ENCODE measurements around the gene CPNE7. TPM values are rescaled to one million over a fixed set of nuclear protein-coding genes. Genes with fewer than 3 reads are reported as not detected.

CPNE7 gene
- total RNA-seq, 1 experiment from 2014 or later, result 108 TPM

DNA sequence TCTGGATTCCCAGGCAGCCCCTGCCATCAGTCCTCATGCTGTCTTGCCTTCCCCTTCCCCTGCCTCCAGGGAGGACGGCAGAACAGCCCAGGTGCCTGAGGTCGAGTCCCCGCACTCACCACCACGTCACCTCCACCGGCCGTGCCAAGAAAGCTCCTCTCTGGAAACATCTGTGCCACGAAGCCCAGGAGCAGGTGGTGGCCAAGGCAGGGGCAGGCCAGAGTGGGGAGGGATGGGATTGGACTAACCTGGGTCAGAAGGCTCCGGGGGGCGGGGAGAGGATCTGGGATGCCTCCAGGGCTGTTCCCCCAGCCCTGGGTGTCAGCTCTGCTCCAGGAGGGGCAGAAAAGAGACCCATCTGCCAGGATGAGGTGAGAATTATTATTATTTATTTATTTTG is 30.4 kb downstream of the CPNE7 start:
- Histone ChIP-seq H3K4me3 (ENCODE audit: low read depth, low read length, poor library complexity, severe bottlenecking) (no peak overlapping the region), H3K27me3 (replicated peaks; ENCODE audit: insufficient read depth, low read depth, low read length, poor library complexity) (no peaks in the 10 kb centered on the region), H3K36me3 (ENCODE audit: insufficient read depth, low read length, poor library complexity, severe bottlenecking) (no peaks in the 10 kb centered on the region), H3K9me3 (ENCODE audit: low read depth, low read length, poor library complexity, severe bottlenecking) (no peaks in the 10 kb centered on the region), H3K4me1 (ENCODE audit: insufficient read depth, low read length, poor library complexity, severe bottlenecking) (peaks cover 14% of the 10 kb centered on the region), H3K27ac (ENCODE audit: low read depth, low read length, poor library complexity, severe bottlenecking) (no peak overlapping the region)
- ChIA-PET POLR2A (ENCODE audit: low non-redundant PET) (no interaction called here), CTCF (interaction anchor here (0.7 kb wide), 1 partner anchor 10 kb away, joined by 4 read pairs; no protein-coding TSS in a partner anchor)
- intact Hi-C loops (cut with micrococcal nuclease; ENCODE audit: unreplicated experiment), result no loop called here
- DNase-seq (ENCODE audit: low spot score), result no peak
- no TSS peak for BruUV-seq (replicated peaks)
- no peak for TF ChIP-seq EZH2 (IDR thresholded peaks at IDR 0.05; ENCODE audit: borderline replicate concordance, low read depth, low read length, poor library complexity, severe bottlenecking)
- TF ChIP-seq, protein P1, sequence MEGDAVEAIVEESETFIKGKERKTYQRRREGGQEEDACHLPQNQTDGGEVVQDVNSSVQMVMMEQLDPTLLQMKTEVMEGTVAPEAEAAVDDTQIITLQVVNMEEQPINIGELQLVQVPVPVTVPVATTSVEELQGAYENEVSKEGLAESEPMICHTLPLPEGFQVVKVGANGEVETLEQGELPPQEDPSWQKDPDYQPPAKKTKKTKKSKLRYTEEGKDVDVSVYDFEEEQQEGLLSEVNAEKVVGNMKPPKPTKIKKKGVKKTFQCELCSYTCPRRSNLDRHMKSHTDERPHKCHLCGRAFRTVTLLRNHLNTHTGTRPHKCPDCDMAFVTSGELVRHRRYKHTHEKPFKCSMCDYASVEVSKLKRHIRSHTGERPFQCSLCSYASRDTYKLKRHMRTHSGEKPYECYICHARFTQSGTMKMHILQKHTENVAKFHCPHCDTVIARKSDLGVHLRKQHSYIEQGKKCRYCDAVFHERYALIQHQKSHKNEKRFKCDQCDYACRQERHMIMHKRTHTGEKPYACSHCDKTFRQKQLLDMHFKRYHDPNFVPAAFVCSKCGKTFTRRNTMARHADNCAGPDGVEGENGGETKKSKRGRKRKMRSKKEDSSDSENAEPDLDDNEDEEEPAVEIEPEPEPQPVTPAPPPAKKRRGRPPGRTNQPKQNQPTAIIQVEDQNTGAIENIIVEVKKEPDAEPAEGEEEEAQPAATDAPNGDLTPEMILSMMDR (conservative IDR thresholded peaks at IDR 0.05; ENCODE audit: low read depth, low read length), result no peak

DNA sequence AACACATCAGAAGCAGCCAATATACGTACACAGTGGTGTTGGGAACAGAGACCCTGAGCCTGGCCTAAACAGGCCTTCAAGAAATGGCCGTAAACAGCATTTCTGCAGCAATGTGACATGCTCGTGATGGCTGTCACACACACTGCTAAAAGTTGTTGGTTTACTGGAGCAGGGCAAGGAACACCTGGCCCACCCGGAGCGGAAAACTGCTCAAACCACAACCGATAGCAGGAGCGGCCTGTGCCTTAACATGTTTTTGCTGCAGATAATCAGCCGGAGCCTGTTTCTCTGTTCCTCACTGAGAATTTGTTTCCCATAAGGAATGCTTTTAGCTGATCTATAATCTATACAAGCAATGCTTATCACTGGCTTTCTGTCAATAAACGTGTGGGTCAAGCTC is 31.9 kb downstream of the CPNE7 start:
- H3K27me3 ChIP-seq (replicated peaks; ENCODE audit: insufficient read depth, low read depth, low read length, poor library complexity), result no peaks in the 10 kb centered on the region
- intact Hi-C loops (cut with micrococcal nuclease; ENCODE audit: unreplicated experiment), result no loop called here
- DNase-seq (ENCODE audit: low spot score), result no peak
- POLR2A ChIA-PET (ENCODE audit: low non-redundant PET), result no interaction called here
- no peak for TF ChIP-seq EZH2 (IDR thresholded peaks at IDR 0.05; ENCODE audit: borderline replicate concordance, low read depth, low read length, poor library complexity, severe bottlenecking)
- TF ChIP-seq, protein P1 (conservative IDR thresholded peaks at IDR 0.05; ENCODE audit: low read depth, low read length), result no peak
- CTCF ChIA-PET, result no interaction called here
- H3K27ac ChIP-seq (ENCODE audit: low read depth, low read length, poor library complexity, severe bottlenecking), result no peak overlapping the region
- H3K4me1 ChIP-seq (ENCODE audit: insufficient read depth, low read length, poor library complexity, severe bottlenecking), result peaks cover 7% of the 10 kb centered on the region
- no peaks in the 10 kb centered on the region for H3K36me3 ChIP-seq (ENCODE audit: insufficient read depth, low read length, poor library complexity, severe bottlenecking)
- no peak overlapping the region for H3K4me3 ChIP-seq (ENCODE audit: low read depth, low read length, poor library complexity, severe bottlenecking)
- no peaks in the 10 kb centered on the region for H3K9me3 ChIP-seq (ENCODE audit: low read depth, low read length, poor library complexity, severe bottlenecking)
- no TSS peak for BruUV-seq (replicated peaks)

DNA sequence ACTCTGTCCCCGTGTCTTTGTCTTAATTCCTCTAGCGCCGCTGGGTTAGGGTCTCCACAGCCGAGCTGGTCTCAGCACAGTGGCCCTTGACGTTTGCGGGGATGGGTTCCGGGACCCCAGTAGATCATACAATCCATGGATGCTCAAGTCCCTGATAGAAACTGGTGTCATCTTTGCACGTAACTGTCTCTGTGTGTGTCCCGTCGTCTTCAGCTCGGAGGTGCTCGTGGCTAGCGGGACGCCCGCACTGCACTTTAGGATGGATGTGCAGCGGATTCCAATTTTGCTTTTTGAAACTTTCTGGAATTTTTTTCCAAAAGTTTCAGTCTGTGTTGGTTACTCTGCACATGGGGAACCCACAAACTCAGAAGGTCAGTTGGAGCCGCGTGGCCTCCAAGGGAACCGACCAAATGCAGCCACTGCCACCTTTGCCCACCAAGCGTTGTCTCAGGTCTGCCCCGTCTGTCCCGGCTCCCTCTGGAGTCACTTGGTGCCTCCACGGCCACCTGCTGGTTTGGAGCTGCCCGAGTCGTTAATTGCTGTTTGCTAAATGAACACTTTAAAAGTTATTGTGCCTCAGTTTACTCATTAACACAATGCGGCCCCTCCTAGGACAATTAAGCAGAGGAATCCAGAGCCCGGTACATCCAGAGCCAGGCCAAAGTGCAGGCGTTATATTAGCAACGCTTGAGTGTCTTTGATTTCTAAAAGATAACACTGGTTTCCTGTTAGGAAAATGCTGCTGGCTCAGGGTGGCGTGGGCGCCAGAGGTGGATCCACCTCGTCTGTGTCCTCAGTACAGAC is 32.6 kb downstream of the CPNE7 start:
- POLR2A ChIA-PET (ENCODE audit: low non-redundant PET), result no interaction called here
- Histone ChIP-seq H3K27ac (ENCODE audit: low read depth, low read length, poor library complexity, severe bottlenecking) (no peak overlapping the region), H3K9me3 (ENCODE audit: low read depth, low read length, poor library complexity, severe bottlenecking) (no peaks in the 10 kb centered on the region), H3K27me3 (replicated peaks; ENCODE audit: insufficient read depth, low read depth, low read length, poor library complexity) (no peaks in the 10 kb centered on the region), H3K4me3 (ENCODE audit: low read depth, low read length, poor library complexity, severe bottlenecking) (no peak overlapping the region), H3K4me1 (ENCODE audit: insufficient read depth, low read length, poor library complexity, severe bottlenecking) (peaks cover under 1% of the 10 kb centered on the region), H3K36me3 (ENCODE audit: insufficient read depth, low read length, poor library complexity, severe bottlenecking) (no peaks in the 10 kb centered on the region)
- intact Hi-C loops (cut with micrococcal nuclease; ENCODE audit: unreplicated experiment), result no loop called here
- CTCF ChIA-PET, result no interaction called here
- TF ChIP-seq, protein P1 (conservative IDR thresholded peaks at IDR 0.05; ENCODE audit: low read depth, low read length), result no peak
- TF ChIP-seq EZH2 (IDR thresholded peaks at IDR 0.05; ENCODE audit: borderline replicate concordance, low read depth, low read length, poor library complexity, severe bottlenecking), result no peak
- DNase-seq (ENCODE audit: low spot score), result no peak
- no TSS peak for BruUV-seq (replicated peaks)
